Activated CD4-positive, alpha-beta T cell treated with anti-CD3 and anti-CD28 coated beads, Interleukin-2, Interleukin-6, amounts not matched to agents 100 ng/mL and 50 ng/mL, durations not matched to agents 16 hours and 8 hours (primary cell): ENCODE results near the gene CRACDL.

Experiments
- DNase-seq: peaks from one replicate; pipeline ENCODE4 v3.0.0-alpha.2; 2020

Gene CRACDL

DNA sequence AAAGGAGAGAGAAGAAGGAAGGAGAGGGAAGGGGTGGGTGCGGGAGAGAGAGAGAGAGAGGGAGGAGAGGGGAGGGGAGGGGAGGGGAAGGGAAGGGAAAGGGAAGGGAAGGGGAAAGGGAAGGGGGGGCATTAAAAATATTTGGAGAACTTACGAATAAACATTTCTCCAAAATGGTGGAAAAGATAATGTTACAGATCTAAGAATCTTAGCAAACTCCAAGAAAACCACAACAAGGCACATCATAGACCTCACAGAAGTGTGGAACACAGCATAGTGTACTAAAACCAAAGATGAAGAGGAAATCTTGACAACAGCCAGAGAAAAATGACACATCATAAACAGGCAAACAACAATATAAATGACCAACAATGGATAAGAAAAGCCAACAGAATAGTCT, 83.1 kb downstream of the CRACDL start:
- no peak for DNase-seq

DNA sequence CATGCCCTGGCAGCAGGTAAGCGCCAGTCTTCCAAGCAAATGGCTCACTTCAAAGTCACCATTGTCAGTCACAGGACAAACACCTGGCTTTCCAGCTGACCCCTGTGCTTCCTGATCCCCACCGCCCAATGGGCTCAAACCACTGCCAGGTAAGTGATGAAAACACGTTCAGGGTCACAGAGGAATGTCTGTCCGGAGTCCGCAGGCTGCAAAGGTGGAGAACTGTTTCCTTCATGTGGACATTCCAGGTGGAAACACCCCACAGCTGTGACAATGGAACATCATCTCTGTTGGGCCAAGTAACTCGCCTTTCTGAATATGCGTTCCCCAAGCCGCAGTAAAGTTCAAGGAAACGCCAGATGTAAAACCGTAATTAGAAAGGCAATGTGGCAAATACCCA, 86.0 kb downstream of the CRACDL start:
- DNase-seq = no peak

GRCh38 chr2:98849113-98849512, 86.9 kb downstream of the CRACDL start:
- DNase-seq = no peak

- no peak for DNase-seq
Measured at GRCh38 chr2:98847853-98848252, 88.2 kb downstream of the CRACDL start.

GRCh38 chr2:98846041-98846440, 90.0 kb downstream of the CRACDL start:
- no peak for DNase-seq

DNA sequence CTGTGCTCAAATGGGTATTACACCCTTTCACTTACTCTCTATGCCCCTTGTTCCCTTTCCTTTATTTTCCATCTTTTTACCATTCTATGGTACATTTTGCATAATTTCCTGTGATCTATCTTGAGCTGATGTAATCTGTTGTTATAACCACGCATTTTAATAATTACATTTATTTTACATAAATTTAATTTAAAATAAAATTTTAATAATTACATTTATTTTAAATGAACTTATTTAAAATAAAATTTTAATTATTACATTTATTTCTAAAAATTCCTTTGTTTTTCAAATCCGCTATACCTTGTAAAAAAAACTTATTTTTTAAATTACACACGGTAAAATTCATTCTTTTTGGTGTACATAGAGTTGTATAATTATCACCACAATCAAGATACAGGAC, 93.9 kb downstream of the CRACDL start:
- DNase-seq = no peak

- DNase-seq = no peak
Measured at GRCh38 chr2:98839292-98839691, 96.7 kb downstream of the CRACDL start.

GRCh38 chr2:98835831-98836385, 100.1 kb downstream of the CRACDL start:
- peak; percentile 27 for DNase-seq

- DNase-seq = no peak
Measured at GRCh38 chr2:98833917-98834263, 102.1 kb downstream of the CRACDL start.

- DNase-seq = peak; percentile 9
Measured at GRCh38 chr2:98833172-98833916, 102.7 kb downstream of the CRACDL start.

- no peak for DNase-seq
Measured at GRCh38 chr2:98832172-98832571, 103.9 kb downstream of the CRACDL start.

- DNase-seq = no peak
Measured at GRCh38 chr2:98830571-98831145, 105.4 kb downstream of the CRACDL start.

DNA sequence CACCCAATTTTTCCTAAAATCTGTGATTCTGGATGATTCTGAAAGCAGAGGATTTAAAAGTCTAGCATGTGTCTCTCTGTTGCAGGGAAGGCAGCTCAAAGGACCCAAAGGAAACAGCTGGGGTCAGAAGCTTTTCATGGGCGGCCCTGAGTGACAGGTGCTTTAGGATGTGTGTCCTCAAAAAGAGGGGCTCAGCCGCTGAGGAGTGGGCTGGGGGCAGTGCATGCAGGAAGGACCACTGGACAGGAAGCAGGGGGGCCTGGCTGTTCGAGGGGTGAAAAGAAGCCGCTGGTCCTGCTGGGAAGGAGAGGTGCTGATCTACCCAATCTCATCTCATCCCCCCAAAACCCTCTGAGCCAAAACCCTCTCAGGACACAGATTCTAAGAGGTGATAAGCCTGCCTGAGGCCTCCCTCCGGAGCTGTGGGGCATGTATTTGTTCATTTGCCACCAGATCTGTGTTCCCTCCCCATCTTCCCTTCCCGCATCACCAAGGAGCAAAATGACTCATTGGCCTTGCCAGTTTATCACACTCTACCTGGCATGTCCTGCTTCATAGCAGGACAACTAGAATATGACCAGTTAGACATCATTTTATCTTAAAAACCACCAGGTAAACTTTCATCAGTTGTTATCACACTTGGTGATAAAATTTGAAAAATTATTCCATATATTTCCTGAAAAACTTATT, 106.3 kb downstream of the CRACDL start:
- DNase-seq = no peak

GRCh38 chr2:98828793-98829371, 107.1 kb downstream of the CRACDL start:
- peak; percentile 22 for DNase-seq

DNA sequence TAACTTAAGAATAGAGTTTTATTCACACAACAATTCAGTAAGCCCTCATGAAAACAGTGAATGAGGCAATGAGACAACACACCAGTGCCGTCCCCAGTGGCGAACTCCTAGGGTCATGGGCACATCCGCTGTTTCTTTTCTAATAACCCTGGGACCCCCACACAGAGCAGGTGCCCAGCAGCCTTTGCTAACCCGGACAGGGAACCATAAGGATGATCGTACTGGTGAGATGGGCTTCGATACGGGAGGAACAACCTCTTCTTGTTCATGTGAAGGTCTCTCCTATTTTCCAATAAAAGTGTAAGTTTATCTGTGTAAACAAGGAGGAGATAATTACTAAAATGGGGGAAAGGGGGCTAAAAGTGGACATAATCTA, 107.7 kb downstream of the CRACDL start:
- DNase-seq = no peak

- DNase-seq = no peak
Measured at GRCh38 chr2:98827625-98828368, 108.2 kb downstream of the CRACDL start.

DNA sequence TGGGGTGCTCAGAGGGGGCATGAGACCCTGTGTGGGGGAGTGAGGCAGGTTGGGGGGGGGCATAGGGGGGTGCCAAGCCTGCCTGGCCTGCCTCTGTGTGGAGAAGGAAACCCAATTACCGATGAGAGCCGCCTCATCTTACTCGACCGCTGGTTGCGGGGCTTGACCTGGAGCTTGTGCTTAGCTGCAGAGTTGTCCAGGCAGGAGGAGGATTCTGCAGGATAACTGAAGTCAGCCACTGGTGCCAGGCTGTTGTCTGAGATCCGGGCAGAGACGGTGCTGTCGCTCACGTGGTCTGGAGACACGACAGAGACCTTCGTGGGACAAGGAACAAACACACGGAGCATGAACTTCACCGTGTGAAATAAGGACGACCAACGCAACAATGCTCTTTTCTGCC, 109.2 kb downstream of the CRACDL start:
- no peak for DNase-seq

GRCh38 chr2:98825858-98826257, 110.2 kb downstream of the CRACDL start:
- DNase-seq = no peak

DNA sequence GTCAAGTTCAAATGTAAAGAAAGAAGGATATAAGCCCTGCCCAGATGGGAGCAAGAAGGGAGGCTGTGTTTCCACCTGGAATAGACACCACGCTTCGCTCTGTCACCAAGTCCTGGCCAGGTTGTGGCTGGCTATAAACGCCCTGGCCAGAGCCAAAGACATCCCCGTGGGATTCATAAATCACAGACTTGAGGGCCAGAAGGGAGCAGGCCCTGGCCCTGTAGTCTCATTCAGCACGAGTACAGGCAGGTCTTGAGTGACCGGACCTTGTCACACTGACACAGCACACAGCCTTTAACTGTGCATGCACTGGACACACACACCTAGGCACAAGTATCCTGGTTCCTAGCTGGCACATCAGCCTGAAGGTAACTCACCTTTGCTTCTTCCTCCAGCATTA, 110.6 kb downstream of the CRACDL start:
- DNase-seq = no peak

- no peak for DNase-seq
Measured at GRCh38 chr2:98825020-98825350, 111.0 kb downstream of the CRACDL start.

DNA sequence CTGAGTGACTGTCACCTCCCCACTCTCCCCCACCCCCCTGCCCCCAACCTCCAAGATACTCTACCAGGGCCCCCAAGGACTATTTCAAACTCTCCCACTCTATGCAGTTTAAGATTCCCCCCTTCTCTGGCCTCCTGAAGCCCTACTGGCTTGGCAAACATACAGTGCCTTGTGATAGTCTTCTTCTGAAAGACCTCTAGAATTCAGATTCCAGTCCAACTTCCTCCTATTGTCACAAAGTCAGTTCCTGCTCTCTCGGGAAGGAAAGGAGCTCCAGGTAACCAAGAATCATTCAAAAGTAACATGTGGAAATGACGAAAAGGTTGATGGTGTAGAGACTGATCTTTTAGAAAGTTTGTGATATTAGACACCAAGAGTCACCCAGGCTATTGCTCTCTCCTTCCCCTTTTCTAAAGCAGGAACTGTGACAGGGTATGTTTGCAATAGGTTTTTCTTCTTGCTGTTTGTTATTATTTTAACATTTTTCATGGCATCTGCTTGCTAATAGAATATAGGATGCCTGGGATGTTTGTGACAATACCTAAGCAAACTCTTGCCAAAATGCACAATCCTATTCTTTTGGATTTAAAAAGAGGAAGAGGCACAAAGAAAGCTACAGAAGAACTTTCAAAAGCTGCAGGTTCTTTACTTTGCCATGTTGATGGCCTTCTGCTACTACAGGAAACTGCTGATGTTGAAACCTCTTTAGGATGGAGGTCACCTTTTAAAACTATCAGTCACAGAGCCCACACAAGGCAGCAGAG, 111.6 kb downstream of the CRACDL start:
- no peak for DNase-seq
